ENCODE results near the gene RAC3. TPM values are rescaled to one million over a fixed set of nuclear protein-coding genes. Genes with fewer than 3 reads are reported as not detected.
A peak's percentile ranks its signal among the peaks of the same experiment; 100 is the strongest.

Gene RAC3
- total and polyA plus RNA-seq, 8 donors, result 0.97 to 12.6 (median 2.5) TPM

DNA sequence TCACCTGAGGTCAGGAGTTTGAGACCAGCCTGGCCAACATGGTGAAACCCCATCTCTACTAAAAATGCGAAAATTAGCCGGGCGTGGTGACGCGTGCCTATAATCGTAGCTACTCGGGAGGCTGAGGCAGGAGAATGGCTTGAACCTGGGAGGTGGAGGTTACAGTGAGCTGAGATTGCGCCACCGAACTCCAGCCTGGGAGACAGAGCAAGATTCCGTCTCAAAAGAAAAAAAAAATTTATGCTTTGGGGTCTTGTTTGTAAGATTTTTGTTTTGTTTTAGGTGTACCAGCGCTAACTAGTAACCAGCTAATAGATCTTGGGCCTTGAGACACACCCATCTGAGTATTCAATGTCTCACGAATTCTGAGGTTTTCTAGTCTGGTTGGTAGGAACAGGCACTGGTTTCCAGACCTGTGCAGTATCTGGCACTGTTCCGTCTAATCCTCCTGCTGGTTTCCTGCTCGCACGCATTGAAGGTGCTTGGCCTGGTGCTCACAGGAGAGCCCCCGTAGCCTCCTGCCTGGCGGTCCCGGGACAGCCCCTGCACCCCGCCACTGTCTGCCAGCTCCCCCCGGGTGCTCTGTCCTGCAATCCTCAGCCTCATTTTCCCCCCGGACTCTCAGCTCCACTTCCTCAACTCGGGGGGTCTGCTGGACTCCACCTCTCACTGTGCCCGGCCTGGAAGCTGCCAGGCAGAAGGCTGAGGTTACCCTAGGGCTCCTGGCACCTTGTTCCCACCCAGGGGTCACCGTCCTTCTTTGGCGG is 44.7 kb downstream of the RAC3 start:
- peaks cover 0 to 7% (median 0%) of the 10 kb centered on the region in 3 donors for H3K36me3 ChIP-seq
- no peaks in the 10 kb centered on the region for H3K4me1 ChIP-seq
- no peak overlapping the region for H3K27ac ChIP-seq
- intact Hi-C loops (cut with DNase I), result no loop called here
- DNase-seq (peak in 1 of 6 donors; percentile 27), FAIRE-seq (no peak), ATAC-seq (no peak)
- H3K27me3 ChIP-seq, result no peaks in the 10 kb centered on the region
- no peaks in the 10 kb centered on the region for H3K9me3 ChIP-seq
- no peak for TF ChIP-seq CTCF (IDR thresholded peaks at IDR 0.05)
- no peak overlapping the region for H3K4me3 ChIP-seq
- WGBS, 2 donors, result 80 to 87% methylated on average over 25 of the region's 25 CpGs

GRCh38 chr17:82076785-82077591 is 45.5 kb downstream of the RAC3 start:
- intact Hi-C loops (cut with DNase I), result no loop called here
- no peak overlapping the region for H3K27ac ChIP-seq
- peak in 1 of 6 donors; percentile 62 for DNase-seq
- no peak for TF ChIP-seq CTCF (IDR thresholded peaks at IDR 0.05)
- WGBS, 2 donors, result 80% methylated on average over 20 to 21 of the region's 21 CpGs
- H3K27me3 ChIP-seq, result no peaks in the 10 kb centered on the region
- no peaks in the 10 kb centered on the region for H3K4me1 ChIP-seq
- no peak for FAIRE-seq
- H3K4me3 ChIP-seq, result no peak overlapping the region
- peaks cover 0 to 7% (median 0%) of the 10 kb centered on the region in 3 donors for H3K36me3 ChIP-seq
- ATAC-seq, result peak in 2 of 4 donors; percentile 4 to 24
- no peaks in the 10 kb centered on the region for H3K9me3 ChIP-seq

GRCh38 chr17:82077617-82078358 is 46.3 kb downstream of the RAC3 start:
- peaks cover 0 to 15% (median 4%) of the 10 kb centered on the region in 3 donors for H3K36me3 ChIP-seq
- WGBS, 2 donors, result 78 to 79% methylated on average over 25 to 28 of the region's 28 CpGs
- no peaks in the 10 kb centered on the region for H3K27me3 ChIP-seq
- intact Hi-C loops (cut with DNase I), result no loop called here
- no peaks in the 10 kb centered on the region for H3K9me3 ChIP-seq
- peak in 1 of 6 donors; percentile 65 for DNase-seq
- no peak for FAIRE-seq
- TF ChIP-seq CTCF (IDR thresholded peaks at IDR 0.05), result no peak
- no peak overlapping the region for H3K27ac ChIP-seq
- H3K4me3 ChIP-seq, result no peak overlapping the region
- ATAC-seq, result peak in 3 of 4 donors; percentile 5 to 27 (median 9)
- no peaks in the 10 kb centered on the region for H3K4me1 ChIP-seq

DNA sequence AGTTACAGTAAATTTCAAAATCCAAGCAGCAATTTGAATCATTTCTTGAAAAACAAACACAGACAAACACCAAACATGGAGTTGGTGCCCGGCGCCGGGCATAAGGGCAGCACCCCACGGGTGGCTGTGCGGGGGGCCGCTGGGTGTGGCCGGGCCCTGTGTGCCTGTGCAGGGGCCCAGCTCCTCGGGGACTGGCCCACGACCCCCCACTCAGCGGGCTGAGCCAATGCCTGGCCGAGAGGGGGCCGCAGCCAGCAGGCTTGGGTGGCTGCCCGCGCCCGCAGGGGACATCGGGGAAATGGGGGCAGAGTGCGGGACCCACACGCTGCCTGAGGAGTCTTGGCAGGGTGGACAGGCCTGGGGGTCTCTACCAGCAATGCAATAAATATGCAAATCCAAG is 47.0 kb downstream of the RAC3 start:
- TF ChIP-seq CTCF (IDR thresholded peaks at IDR 0.05), result no peak
- no peak for ATAC-seq
- Histone ChIP-seq H3K9me3 (no peaks in the 10 kb centered on the region), H3K36me3 (peaks cover 0 to 22% (median 4%) of the 10 kb centered on the region in 3 donors), H3K4me1 (no peaks in the 10 kb centered on the region), H3K27me3 (no peaks in the 10 kb centered on the region), H3K4me3 (no peak overlapping the region), H3K27ac (no peak overlapping the region)
- DNase-seq, result peak in 1 of 6 donors; percentile 60
- FAIRE-seq, result no peak
- intact Hi-C loops (cut with DNase I), result no loop called here
- 95 to 96% methylated on average over 18 of the region's 18 CpGs for WGBS, 2 donors

Measured in pancreas (tissue), 10 donors.